ENCODE results near the gene MOK. TPM values are rescaled to one million over a fixed set of nuclear protein-coding genes. Genes with fewer than 3 reads are reported as not detected.
A peak's percentile ranks its signal among the peaks of the same experiment; 100 is the strongest.

Gene MOK
- total RNA-seq, 4 donors from 2014 or later: 1.3 to 2.8 (median 2.3) TPM

DNA sequence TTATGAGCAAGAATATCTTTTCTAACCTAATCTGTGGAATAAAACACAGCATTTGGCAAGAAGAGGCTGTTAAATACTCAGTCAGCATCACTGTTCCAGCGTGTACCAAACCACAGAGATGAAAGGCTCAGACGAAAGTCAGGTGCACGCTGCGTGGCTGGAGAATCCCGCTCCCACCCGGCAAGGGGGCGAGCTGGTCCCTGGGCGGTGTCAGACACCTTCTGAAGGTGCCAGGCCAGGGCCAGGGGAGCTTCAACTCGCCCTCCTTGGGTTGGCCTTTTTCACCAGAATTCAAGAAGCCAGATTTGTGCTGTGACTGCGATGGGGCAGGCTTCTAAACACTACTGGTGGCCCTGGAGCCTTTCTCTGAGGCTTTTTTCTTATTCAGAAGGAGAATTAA lies 92.1 kb downstream of the MOK start:
- in situ Hi-C loops (cut with MboI; ENCODE audit: low sequenced_read_pairs in 4 of 4) (no loop called here), intact Hi-C loops (cut with DNase I; ENCODE audit: low total_unique reads) (no loop called here)
- H3K4me3 ChIP-seq: no peak overlapping the region
- DNase-seq (no peak), ATAC-seq (no peak)
- H3K27me3 ChIP-seq: no peaks in the 10 kb centered on the region
- no peak for TF ChIP-seq POLR2A (IDR thresholded peaks at IDR 0.05)
- TF ChIP-seq, protein P1, sequence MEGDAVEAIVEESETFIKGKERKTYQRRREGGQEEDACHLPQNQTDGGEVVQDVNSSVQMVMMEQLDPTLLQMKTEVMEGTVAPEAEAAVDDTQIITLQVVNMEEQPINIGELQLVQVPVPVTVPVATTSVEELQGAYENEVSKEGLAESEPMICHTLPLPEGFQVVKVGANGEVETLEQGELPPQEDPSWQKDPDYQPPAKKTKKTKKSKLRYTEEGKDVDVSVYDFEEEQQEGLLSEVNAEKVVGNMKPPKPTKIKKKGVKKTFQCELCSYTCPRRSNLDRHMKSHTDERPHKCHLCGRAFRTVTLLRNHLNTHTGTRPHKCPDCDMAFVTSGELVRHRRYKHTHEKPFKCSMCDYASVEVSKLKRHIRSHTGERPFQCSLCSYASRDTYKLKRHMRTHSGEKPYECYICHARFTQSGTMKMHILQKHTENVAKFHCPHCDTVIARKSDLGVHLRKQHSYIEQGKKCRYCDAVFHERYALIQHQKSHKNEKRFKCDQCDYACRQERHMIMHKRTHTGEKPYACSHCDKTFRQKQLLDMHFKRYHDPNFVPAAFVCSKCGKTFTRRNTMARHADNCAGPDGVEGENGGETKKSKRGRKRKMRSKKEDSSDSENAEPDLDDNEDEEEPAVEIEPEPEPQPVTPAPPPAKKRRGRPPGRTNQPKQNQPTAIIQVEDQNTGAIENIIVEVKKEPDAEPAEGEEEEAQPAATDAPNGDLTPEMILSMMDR (IDR thresholded peaks at IDR 0.05 in 4 of 5, conservative IDR thresholded peaks at IDR 0.05 in 1 of 5): no peak
- H3K4me1 ChIP-seq: peaks cover 14 to 25% of the 10 kb centered on the region in 2 donors
- H3K36me3 ChIP-seq: no peaks in the 10 kb centered on the region
- H3K9me3 ChIP-seq: no peaks in the 10 kb centered on the region
- H3K27ac ChIP-seq: no peak overlapping the region

DNA sequence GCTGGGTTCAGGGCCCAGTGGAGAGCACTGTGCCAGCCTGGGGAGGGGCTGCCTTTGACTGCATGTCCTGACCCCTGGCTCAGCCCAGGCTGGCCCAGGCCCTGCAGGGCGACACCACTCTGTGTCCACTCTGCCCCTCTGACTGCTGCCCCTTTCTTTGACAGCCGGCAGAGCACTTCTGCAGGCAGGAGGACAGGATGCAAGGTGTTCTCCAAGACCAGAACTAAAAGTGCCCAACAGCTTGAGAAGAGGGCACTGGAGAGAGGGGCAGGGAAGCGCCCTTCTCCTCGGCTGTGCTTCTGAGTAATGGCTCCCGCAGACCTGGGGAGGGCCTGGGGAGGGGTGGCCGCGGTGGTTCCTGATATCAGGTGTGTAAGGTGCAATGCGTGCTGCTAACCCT lies 92.6 kb downstream of the MOK start:
- intact Hi-C loops (cut with DNase I; ENCODE audit: low total_unique reads) (no loop called here), in situ Hi-C loops (cut with MboI; ENCODE audit: low sequenced_read_pairs in 4 of 4) (no loop called here)
- Histone ChIP-seq H3K4me3 (no peak overlapping the region), H3K36me3 (no peaks in the 10 kb centered on the region), H3K9me3 (no peaks in the 10 kb centered on the region), H3K27ac (no peak overlapping the region), H3K4me1 (peaks cover 14 to 25% of the 10 kb centered on the region in 2 donors), H3K27me3 (no peaks in the 10 kb centered on the region)
- ATAC-seq (no peak), DNase-seq (no peak)
- TF ChIP-seq, protein P1 (IDR thresholded peaks at IDR 0.05 in 4 of 5, conservative IDR thresholded peaks at IDR 0.05 in 1 of 5): no peak
- TF ChIP-seq POLR2A (IDR thresholded peaks at IDR 0.05): no peak

DNA sequence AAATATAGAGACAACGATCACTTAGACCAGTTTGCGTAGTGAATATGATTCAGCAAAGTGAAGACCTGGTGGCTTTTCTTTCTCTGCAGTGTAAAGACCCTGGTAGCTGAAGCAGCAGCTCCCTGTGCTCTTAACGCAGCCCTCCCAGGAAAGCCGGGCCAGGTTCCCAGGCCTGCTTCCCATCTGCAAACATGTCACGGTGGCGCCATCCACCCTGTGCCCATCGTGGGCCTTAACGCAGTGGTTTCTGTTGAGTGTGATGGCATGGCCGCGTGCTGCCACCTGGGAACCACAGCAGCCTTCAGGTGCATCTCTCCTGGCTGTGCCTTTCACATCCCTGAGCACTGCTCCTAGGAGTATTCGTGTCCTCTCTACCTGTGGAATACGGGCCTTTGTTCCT lies 93.7 kb downstream of the MOK start:
- Histone ChIP-seq H3K4me1 (peaks cover 14 to 25% of the 10 kb centered on the region in 2 donors), H3K9me3 (no peaks in the 10 kb centered on the region), H3K27ac (no peak overlapping the region), H3K4me3 (no peak overlapping the region), H3K36me3 (no peaks in the 10 kb centered on the region), H3K27me3 (no peaks in the 10 kb centered on the region)
- intact Hi-C loops (cut with DNase I; ENCODE audit: low total_unique reads): no loop called here
- DNase-seq (no peak), ATAC-seq (no peak)
- TF ChIP-seq POLR2A (IDR thresholded peaks at IDR 0.05): no peak
- TF ChIP-seq, protein P1 (IDR thresholded peaks at IDR 0.05 in 4 of 5, conservative IDR thresholded peaks at IDR 0.05 in 1 of 5): no peak
- in situ Hi-C loops (cut with MboI; ENCODE audit: low sequenced_read_pairs in 4 of 4): no loop called here

DNA sequence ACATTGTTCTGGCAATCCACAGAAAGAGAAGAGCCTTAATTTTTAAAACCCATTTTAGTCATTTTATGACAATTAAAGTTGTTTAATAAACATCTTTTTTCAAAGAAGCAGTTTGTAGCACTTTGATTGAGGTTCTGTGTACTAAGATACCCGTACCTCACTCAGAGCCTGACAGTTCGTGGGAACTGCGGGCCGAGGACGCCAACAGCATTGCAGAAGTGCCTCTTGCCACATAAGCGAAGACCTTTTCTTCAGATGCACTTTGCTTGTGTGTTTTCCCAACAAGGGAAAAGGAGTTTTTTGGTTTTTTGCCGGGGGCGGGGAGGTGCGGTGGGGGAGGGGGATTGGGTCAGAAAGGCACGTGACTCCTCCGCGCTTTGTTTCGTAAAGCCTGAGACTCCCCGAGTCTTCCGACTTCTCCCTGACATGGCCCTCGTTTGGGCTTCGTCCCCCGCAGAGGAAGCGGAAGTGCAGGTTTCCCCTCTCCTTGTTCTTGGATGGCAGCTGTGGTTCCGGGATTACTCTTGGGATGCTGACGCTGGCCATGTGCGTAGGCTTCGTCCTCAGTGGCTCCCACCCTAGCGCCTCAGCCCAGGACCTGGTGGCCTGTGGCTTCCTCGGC lies 94.4 kb downstream of the MOK start:
- intact Hi-C loops (cut with DNase I; ENCODE audit: low total_unique reads) (no loop called here), in situ Hi-C loops (cut with MboI; ENCODE audit: low sequenced_read_pairs in 4 of 4) (no loop called here)
- H3K27ac ChIP-seq: peak overlapping the region in 2 of 4 donors; percentile 55 to 78
- DNase-seq (no peak), ATAC-seq (no peak)
- H3K36me3 ChIP-seq: no peaks in the 10 kb centered on the region
- peaks cover 13 to 18% of the 10 kb centered on the region in 2 donors for H3K4me1 ChIP-seq
- H3K27me3 ChIP-seq: no peaks in the 10 kb centered on the region
- H3K9me3 ChIP-seq: no peaks in the 10 kb centered on the region
- H3K4me3 ChIP-seq: no peak overlapping the region
- TF ChIP-seq POLR2A (IDR thresholded peaks at IDR 0.05): no peak
- TF ChIP-seq, protein P1 (IDR thresholded peaks at IDR 0.05 in 4 of 5, conservative IDR thresholded peaks at IDR 0.05 in 1 of 5): no peak
